ENCODE data around the gene PPIP5K1.

Gene PPIP5K1

DNA sequence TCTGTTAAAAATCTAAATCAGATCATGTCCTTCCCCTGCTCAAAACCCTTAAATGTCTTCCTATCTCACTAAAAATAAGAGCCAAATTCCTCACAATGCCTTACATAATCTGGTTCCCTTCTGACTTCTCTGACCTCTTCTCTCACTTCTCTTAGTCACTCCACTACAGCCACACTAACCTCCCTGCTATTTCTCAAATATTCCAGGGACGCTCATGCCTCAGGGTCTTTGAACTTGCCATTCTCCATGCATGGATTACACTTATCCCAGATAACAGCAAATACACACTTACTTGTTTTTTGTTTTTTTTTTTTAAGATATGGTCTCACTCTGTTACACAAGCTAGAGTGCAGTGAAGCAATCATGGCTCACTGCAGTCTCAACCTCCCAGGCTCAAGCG lies 105.6 kb downstream of the PPIP5K1 start:
- DNase-seq: no peak
